GM12892 (cell line): ENCODE data around the gene SMCO2.

Source experiments
- POLR2A ChIP-seq: IDR thresholded peaks from 2 replicates; pipeline ENCODE4 v1.6.1; 2011; ENCODE audit warnings: low read depth, low read length, control low read depth
- POLR2AphosphoS5 ChIP-seq: IDR thresholded peaks from 2 replicates; pipeline ENCODE4 v1.6.1; 2011; ENCODE audit warnings: low read depth, low read length, control low read depth

DNA sequence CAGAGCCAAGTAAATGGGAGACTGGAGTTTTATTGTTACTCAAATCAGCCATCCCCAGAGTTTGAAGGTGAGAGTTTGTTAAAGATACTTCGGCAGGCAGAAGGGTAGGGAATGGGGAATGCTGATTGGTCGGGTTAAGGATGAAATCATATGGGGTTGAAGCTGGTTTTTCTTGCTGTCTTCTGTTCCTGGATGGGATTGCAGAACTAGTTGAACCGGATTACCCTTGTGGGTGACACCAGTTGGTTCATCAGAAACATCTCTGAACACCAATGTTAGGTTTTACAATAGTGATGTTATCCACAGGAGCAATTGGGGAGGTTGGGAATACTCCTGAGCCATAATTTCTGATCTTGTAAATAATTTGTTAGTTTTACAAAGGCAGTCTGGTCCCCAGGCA, 18.7 kb upstream of the SMCO2 start:
- TF ChIP-seq POLR2A (no peak), POLR2AphosphoS5 (no peak)
